Breast epithelium (tissue), 3 donors: ENCODE data around the gene IMMT.

Experiments
- POLR2AphosphoS5 ChIP-seq, 3 donors: sonication (generic); formaldehyde crosslinking; IDR thresholded peaks; one replicate each; pipeline ENCODE4 v1.6.1; 2017; ENCODE audit warnings: antibody characterized with exemption in 3 of 3
- TF ChIP-seq, protein P1 (sequence below), 3 donors: fragments of 450-650 bp; IDR thresholded peaks; one replicate each; pipeline ENCODE4 v1.5.1; 2016 to 2017; ENCODE audit warnings: antibody characterized with exemption in 3 of 3, mild to moderate bottlenecking in 3 of 3, moderate library complexity in 3 of 3

DNA sequence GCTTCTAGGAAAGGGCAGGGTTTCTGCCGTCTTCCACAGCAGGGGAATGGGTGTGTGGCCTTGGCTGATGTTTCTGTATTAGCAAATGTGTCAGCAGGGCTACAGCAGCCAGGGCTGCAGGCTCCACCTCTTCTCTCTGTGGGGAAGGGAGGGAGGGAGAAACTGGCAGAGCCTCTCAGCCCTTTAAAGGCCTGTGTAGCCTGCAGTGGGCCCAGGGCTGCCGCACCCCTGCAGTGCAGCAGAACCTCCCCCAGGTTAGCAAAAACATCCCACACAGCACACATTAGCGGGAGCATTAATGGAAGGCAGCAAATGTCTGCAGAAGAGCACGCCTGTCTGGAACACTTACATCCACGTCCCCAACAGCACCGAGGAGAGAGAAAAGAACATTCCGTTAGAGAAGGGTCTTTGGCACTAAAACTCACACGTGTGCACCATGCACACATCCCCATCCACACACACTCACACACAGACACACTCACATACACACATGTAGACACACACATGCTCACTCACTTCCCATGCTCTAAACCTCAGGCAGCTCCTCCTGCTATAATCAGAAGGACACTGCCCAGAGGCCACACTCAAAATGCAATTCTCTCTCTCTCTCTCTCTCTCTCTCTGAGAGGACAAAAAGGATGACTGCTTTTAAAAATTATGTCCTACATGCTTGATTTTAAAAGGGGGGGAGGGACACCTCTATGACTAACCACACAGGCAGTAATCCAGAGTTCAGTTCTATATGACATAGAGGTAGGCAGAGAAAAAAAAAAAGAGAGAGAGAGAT, 28.1 kb upstream of the IMMT start:
- TF ChIP-seq, protein P1, sequence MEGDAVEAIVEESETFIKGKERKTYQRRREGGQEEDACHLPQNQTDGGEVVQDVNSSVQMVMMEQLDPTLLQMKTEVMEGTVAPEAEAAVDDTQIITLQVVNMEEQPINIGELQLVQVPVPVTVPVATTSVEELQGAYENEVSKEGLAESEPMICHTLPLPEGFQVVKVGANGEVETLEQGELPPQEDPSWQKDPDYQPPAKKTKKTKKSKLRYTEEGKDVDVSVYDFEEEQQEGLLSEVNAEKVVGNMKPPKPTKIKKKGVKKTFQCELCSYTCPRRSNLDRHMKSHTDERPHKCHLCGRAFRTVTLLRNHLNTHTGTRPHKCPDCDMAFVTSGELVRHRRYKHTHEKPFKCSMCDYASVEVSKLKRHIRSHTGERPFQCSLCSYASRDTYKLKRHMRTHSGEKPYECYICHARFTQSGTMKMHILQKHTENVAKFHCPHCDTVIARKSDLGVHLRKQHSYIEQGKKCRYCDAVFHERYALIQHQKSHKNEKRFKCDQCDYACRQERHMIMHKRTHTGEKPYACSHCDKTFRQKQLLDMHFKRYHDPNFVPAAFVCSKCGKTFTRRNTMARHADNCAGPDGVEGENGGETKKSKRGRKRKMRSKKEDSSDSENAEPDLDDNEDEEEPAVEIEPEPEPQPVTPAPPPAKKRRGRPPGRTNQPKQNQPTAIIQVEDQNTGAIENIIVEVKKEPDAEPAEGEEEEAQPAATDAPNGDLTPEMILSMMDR (IDR thresholded peaks at IDR 0.05): no peak
- no peak for TF ChIP-seq POLR2AphosphoS5 (IDR thresholded peaks at IDR 0.05)
